HepG2 (cell line): ENCODE results near the gene PHKG1. TPM values are rescaled to one million over a fixed set of nuclear protein-coding genes. Genes with fewer than 3 reads are reported as not detected.

Source experiments
- ATAD3A ChIP-seq: sonication (generic); formaldehyde crosslinking; IDR thresholded peaks from 2 replicates; pipeline ENCODE4 v1.4.0; 2020; ENCODE audit warnings: missing genetic modification reagents
- DPF2 ChIP-seq: sonication (generic); formaldehyde crosslinking; IDR thresholded peaks from 2 replicates; pipeline ENCODE4 v1.4.0; 2020; ENCODE audit warnings: mild to moderate bottlenecking, low read depth, missing genetic modification reagents, borderline replicate concordance
- EP300 ChIP-seq, 3 experiments: sonication (generic) in 1 of 3; formaldehyde crosslinking in 1 of 3; IDR thresholded peaks; 2 replicates each; pipeline versions ENCODE4 v1.5.1 to v1.6.1; 2011 to 2020; ENCODE audit warnings: low read depth in 2 of 3, low read length in 2 of 3, borderline replicate concordance in 1 of 3, improper control_type of control experiment in 1 of 3, mild to moderate bottlenecking in 1 of 3, missing genetic modification reagents in 1 of 3, moderate library complexity in 1 of 3
- IKZF1 ChIP-seq: fragments of 450-650 bp; IDR thresholded peaks from 2 replicates; pipeline ENCODE4 v1.7.1; 2016
- JUNB ChIP-seq: sonication (generic); formaldehyde crosslinking; IDR thresholded peaks from 2 replicates; pipeline ENCODE4 v1.8.0; 2022; ENCODE audit warnings: missing genetic modification reagents, mild to moderate bottlenecking, borderline replicate concordance
- PHB2 ChIP-seq: fragments of 450-650 bp; IDR thresholded peaks from 2 replicates; pipeline ENCODE4 v1.6.1; 2018; ENCODE audit not compliant: partially characterized antibody
- PLRG1 ChIP-seq: fragments of 450-650 bp; conservative IDR thresholded peaks from 2 replicates; pipeline ENCODE4 v1.6.1; 2016
- SNAPC2 ChIP-seq: sonication (generic); formaldehyde crosslinking; IDR thresholded peaks from 2 replicates; pipeline ENCODE4 v1.8.1; 2022; ENCODE audit warnings: mild to moderate bottlenecking, missing genetic modification reagents
- SP4 ChIP-seq: sonication (generic); formaldehyde crosslinking; IDR thresholded peaks from 2 replicates; pipeline ENCODE4 v1.8.1; 2023; ENCODE audit warnings: mild to moderate bottlenecking, missing genetic modification reagents
- U2AF2 ChIP-seq: fragments of 200-400 bp; formaldehyde crosslinking; IDR thresholded peaks from 2 replicates; pipeline ENCODE4 v1.6.1; 2017; ENCODE audit warnings: low read depth, mild to moderate bottlenecking, low read length
- WIZ ChIP-seq: sonication (generic); formaldehyde crosslinking; IDR thresholded peaks from 2 replicates; pipeline ENCODE4 v1.5.1; 2020; ENCODE audit warnings: mild to moderate bottlenecking, missing genetic modification reagents
- ZNF333 ChIP-seq: sonication (generic); formaldehyde crosslinking; IDR thresholded peaks from 2 replicates; pipeline ENCODE4 v1.4.0; 2020; ENCODE audit warnings: mild to moderate bottlenecking, missing genetic modification reagents, borderline replicate concordance
- ZNF44 ChIP-seq: sonication (generic); formaldehyde crosslinking; IDR thresholded peaks from 2 replicates; pipeline ENCODE4 v1.5.1; 2020; ENCODE audit warnings: mild to moderate bottlenecking, missing genetic modification reagents
- ZNF468 ChIP-seq: sonication (generic); formaldehyde crosslinking; IDR thresholded peaks from 2 replicates; pipeline ENCODE4 v1.8.0; 2022; ENCODE audit warnings: mild to moderate bottlenecking, moderate library complexity, missing genetic modification reagents
- ZNF501 ChIP-seq: sonication (generic); formaldehyde crosslinking; IDR thresholded peaks from 2 replicates; pipeline ENCODE4 v1.5.1; 2020; ENCODE audit warnings: mild to moderate bottlenecking, moderate library complexity, missing genetic modification reagents
- ZNF543 ChIP-seq: sonication (generic); formaldehyde crosslinking; IDR thresholded peaks from 2 replicates; pipeline ENCODE4 v1.4.0; 2020; ENCODE audit warnings: mild to moderate bottlenecking, missing genetic modification reagents
- polyA plus RNA-seq, 8 experiments: library from polyadenylated mRNA; depleted of rRNA in 3 of 8; stranded (reverse) in 7 of 8; unstranded in 1 of 8; fragments of >200 nt; fragmentation: Illumina TruSeq in 4 of 8; extraction: Trizol in 4 of 8; gene quantifications; 2 replicates each; pipeline versions ENCODE4 v1.2.1 to v1.2.3, GENCODE V29; 2011 to 2016; ENCODE audit warnings: low read depth in 4 of 8, missing spikeins in 1 of 8, mixed read lengths in 1 of 8; ENCODE audit not compliant: insufficient read depth in 1 of 8
- total RNA-seq, 5 experiments: library from RNA; depleted of rRNA; stranded (reverse); fragments of >200 nt; fragmentation: Illumina TruSeq; extraction: Trizol; gene quantifications; 2 replicates each; pipeline ENCODE4 v1.2.3, GENCODE V29; 2016; ENCODE audit warnings: low read depth in 1 of 5
- TF ChIP-seq, protein P1 (sequence below): sonication (generic); formaldehyde crosslinking; conservative IDR thresholded peaks from 2 replicates; pipeline ENCODE4 v1.4.0; 2020; ENCODE audit warnings: mild to moderate bottlenecking, missing genetic modification reagents, moderate library complexity
- TF ChIP-seq, protein P2 (sequence below): sonication (generic); formaldehyde crosslinking; IDR thresholded peaks from 2 replicates; pipeline ENCODE4 v1.4.0; 2020; ENCODE audit warnings: missing genetic modification reagents
- TF ChIP-seq, protein P3 (sequence below), 2 experiments: IDR thresholded peaks; 2 replicates each; pipeline ENCODE4 v1.6.1; 2011 to 2012; ENCODE audit warnings: low read length in 2 of 2, borderline replicate concordance in 1 of 2, low read depth in 1 of 2, mild to moderate bottlenecking in 1 of 2, moderate library complexity in 1 of 2

The PHKG1 gene
- total and polyA plus RNA-seq, 2 of the 13 experiments (the other 11 are each of a cell fraction or from before 2014, with no cell fraction given) = 0.44 to 0.71 TPM

DNA sequence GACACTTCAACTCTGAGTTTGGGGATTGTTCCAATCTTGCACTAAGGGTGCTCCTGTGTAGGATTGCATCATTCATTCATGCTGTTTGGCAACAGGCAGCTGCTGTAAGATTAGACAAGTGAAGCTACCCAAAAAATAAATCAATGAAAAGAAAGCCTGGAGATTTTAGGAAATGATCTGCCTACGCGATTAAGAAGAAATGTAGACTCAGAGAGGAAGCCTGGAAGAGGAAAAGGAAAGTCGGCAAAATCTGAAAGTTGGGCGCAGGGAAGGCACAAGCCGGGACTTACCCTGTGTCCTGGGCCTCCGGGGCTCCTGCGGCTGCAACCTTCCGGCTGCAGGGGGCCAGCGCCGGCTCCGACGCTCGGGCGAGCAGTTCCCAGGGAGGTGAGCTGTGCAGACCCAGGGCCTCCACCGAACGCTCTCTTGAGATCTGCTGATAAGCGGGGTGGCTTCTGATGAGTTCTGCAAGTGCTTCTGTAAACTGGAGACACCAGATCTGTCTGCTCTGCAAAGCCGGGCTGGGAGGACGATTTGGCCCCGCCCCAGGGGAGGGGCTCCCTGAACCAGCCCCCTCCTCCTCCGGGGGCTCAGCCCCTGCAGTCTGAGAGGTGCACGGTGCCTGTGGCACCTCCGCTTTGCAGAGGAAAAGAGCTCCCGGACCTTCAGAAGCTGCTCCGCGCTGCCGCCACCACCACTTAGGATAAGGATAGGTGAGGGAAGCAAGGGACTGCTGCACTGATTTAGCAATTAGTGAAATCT, 58.9 kb downstream of the PHKG1 start (continued):
- TF ChIP-seq ZNF501 (CRISPR knock-in tag) (peak; percentile 79), ZNF44 (CRISPR knock-in tag) (no peak; the same call in 1 of the 2 replicates), U2AF2 (no peak), PHB2 (no peak), PLRG1 (no peak), ZNF543 (CRISPR knock-in tag) (peak; percentile 70; the same call in 1 of the 2 replicates), WIZ (CRISPR knock-in tag) (no peak), DPF2 (CRISPR knock-in tag) (no peak), ZNF333 (CRISPR knock-in tag) (peak; percentile 59; the same call in 1 of the 2 replicates), ZNF468 (CRISPR knock-in tag) (no peak), ATAD3A (CRISPR knock-in tag) (no peak), SP4 (peak; percentile 79), EP300 (IDR thresholded peaks at IDR 0.05; ENCODE audit: low read depth in 2 of 2, low read length in 2 of 2) (no peak), EP300 (CRISPR knock-in tag; IDR thresholded peaks at IDR 0.05; ENCODE audit: borderline replicate concordance) (peak; percentile 17; the same call in 1 of the 2 replicates), SNAPC2 (no peak), IKZF1 (no peak), JUNB (CRISPR knock-in tag) (no peak)
- TF ChIP-seq, protein P1, sequence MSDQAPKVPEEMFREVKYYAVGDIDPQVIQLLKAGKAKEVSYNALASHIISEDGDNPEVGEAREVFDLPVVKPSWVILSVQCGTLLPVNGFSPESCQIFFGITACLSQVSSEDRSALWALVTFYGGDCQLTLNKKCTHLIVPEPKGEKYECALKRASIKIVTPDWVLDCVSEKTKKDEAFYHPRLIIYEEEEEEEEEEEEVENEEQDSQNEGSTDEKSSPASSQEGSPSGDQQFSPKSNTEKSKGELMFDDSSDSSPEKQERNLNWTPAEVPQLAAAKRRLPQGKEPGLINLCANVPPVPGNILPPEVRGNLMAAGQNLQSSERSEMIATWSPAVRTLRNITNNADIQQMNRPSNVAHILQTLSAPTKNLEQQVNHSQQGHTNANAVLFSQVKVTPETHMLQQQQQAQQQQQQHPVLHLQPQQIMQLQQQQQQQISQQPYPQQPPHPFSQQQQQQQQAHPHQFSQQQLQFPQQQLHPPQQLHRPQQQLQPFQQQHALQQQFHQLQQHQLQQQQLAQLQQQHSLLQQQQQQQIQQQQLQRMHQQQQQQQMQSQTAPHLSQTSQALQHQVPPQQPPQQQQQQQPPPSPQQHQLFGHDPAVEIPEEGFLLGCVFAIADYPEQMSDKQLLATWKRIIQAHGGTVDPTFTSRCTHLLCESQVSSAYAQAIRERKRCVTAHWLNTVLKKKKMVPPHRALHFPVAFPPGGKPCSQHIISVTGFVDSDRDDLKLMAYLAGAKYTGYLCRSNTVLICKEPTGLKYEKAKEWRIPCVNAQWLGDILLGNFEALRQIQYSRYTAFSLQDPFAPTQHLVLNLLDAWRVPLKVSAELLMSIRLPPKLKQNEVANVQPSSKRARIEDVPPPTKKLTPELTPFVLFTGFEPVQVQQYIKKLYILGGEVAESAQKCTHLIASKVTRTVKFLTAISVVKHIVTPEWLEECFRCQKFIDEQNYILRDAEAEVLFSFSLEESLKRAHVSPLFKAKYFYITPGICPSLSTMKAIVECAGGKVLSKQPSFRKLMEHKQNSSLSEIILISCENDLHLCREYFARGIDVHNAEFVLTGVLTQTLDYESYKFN = peak; percentile 55
- TF ChIP-seq, protein P2, sequence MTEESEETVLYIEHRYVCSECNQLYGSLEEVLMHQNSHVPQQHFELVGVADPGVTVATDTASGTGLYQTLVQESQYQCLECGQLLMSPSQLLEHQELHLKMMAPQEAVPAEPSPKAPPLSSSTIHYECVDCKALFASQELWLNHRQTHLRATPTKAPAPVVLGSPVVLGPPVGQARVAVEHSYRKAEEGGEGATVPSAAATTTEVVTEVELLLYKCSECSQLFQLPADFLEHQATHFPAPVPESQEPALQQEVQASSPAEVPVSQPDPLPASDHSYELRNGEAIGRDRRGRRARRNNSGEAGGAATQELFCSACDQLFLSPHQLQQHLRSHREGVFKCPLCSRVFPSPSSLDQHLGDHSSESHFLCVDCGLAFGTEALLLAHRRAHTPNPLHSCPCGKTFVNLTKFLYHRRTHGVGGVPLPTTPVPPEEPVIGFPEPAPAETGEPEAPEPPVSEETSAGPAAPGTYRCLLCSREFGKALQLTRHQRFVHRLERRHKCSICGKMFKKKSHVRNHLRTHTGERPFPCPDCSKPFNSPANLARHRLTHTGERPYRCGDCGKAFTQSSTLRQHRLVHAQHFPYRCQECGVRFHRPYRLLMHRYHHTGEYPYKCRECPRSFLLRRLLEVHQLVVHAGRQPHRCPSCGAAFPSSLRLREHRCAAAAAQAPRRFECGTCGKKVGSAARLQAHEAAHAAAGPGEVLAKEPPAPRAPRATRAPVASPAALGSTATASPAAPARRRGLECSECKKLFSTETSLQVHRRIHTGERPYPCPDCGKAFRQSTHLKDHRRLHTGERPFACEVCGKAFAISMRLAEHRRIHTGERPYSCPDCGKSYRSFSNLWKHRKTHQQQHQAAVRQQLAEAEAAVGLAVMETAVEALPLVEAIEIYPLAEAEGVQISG (CRISPR knock-in tag) = peak; percentile 41; the same call in 1 of the 2 replicates
- TF ChIP-seq, protein P3, sequence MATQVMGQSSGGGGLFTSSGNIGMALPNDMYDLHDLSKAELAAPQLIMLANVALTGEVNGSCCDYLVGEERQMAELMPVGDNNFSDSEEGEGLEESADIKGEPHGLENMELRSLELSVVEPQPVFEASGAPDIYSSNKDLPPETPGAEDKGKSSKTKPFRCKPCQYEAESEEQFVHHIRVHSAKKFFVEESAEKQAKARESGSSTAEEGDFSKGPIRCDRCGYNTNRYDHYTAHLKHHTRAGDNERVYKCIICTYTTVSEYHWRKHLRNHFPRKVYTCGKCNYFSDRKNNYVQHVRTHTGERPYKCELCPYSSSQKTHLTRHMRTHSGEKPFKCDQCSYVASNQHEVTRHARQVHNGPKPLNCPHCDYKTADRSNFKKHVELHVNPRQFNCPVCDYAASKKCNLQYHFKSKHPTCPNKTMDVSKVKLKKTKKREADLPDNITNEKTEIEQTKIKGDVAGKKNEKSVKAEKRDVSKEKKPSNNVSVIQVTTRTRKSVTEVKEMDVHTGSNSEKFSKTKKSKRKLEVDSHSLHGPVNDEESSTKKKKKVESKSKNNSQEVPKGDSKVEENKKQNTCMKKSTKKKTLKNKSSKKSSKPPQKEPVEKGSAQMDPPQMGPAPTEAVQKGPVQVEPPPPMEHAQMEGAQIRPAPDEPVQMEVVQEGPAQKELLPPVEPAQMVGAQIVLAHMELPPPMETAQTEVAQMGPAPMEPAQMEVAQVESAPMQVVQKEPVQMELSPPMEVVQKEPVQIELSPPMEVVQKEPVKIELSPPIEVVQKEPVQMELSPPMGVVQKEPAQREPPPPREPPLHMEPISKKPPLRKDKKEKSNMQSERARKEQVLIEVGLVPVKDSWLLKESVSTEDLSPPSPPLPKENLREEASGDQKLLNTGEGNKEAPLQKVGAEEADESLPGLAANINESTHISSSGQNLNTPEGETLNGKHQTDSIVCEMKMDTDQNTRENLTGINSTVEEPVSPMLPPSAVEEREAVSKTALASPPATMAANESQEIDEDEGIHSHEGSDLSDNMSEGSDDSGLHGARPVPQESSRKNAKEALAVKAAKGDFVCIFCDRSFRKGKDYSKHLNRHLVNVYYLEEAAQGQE (IDR thresholded peaks at IDR 0.05; ENCODE audit: borderline replicate concordance in 1 of 2, low read depth in 1 of 2, low read length in 2 of 2) = 0 out of 4 replicates have a peak, but pooled peaks of 1 of the 2 experiments have one; percentile 16
